ENCODE results near the gene SLC29A3.

Gene SLC29A3

GRCh38 chr10:71299071-71299785 lies 19.8 kb upstream of the SLC29A3 start:
- Histone ChIP-seq H3K27ac (no peak overlapping the region), H3K4me3 (ENCODE audit: low read depth, low read length) (no peak overlapping the region), H3K9ac (no peak overlapping the region), H3K79me2 (no peaks in the 10 kb centered on the region), H2AFZ (no peak overlapping the region), H3K4me1 (no peaks in the 10 kb centered on the region), H3K9me3 (ENCODE audit: control insufficient read depth, low read length) (no peaks in the 10 kb centered on the region), H3K27me3 (ENCODE audit: control insufficient read depth, insufficient read depth, low read length) (no peaks in the 10 kb centered on the region), H3K4me2 (ENCODE audit: low read length) (no peak overlapping the region), H3K36me3 (ENCODE audit: control insufficient read depth, insufficient read depth, low read length) (no peaks in the 10 kb centered on the region)
- TF ChIP-seq CTCF (IDR thresholded peaks at IDR 0.05): no peak

GRCh38 chr10:71300555-71301370 lies 18.3 kb upstream of the SLC29A3 start:
- H3K79me2 ChIP-seq: no peaks in the 10 kb centered on the region
- no peak overlapping the region for H3K4me2 ChIP-seq (ENCODE audit: low read length)
- H3K27ac ChIP-seq: no peak overlapping the region
- H2AFZ ChIP-seq: no peak overlapping the region
- no peaks in the 10 kb centered on the region for H3K36me3 ChIP-seq (ENCODE audit: control insufficient read depth, insufficient read depth, low read length)
- H3K4me3 ChIP-seq (ENCODE audit: low read depth, low read length): no peak overlapping the region
- TF ChIP-seq CTCF (IDR thresholded peaks at IDR 0.05): no peak
- no peaks in the 10 kb centered on the region for H3K9me3 ChIP-seq (ENCODE audit: control insufficient read depth, low read length)
- no peaks in the 10 kb centered on the region for H3K27me3 ChIP-seq (ENCODE audit: control insufficient read depth, insufficient read depth, low read length)
- H3K9ac ChIP-seq: no peak overlapping the region
- H3K4me1 ChIP-seq: no peaks in the 10 kb centered on the region

DNA sequence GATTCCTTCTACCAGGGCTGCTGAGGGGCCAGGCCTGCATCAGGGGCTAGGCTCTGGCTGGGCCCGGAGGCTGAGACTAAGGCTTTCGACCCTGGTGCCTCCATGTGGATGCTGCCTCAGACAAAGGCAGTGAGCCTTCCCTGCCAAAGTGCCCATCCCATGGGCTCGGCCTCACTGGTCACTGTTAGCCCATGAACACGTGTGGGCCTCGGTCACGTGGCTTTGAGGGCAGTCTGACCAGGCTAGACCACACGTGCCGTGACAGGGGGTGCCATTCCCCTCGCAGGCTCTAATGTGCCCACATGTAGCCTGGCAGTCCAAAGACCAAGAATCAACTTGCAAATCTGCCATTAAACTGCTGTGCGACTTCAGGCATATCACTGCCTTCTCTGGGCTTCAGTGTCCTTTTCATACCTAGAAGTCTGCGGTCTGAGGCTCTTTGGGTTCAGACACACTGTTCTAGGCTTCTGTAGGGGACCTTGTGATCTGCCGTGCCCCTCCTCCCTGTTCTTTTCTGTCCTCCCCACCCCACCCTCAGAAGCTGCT lies 17.6 kb upstream of the SLC29A3 start:
- Histone ChIP-seq H3K79me2 (no peaks in the 10 kb centered on the region), H3K4me2 (ENCODE audit: low read length) (no peak overlapping the region)

DNA sequence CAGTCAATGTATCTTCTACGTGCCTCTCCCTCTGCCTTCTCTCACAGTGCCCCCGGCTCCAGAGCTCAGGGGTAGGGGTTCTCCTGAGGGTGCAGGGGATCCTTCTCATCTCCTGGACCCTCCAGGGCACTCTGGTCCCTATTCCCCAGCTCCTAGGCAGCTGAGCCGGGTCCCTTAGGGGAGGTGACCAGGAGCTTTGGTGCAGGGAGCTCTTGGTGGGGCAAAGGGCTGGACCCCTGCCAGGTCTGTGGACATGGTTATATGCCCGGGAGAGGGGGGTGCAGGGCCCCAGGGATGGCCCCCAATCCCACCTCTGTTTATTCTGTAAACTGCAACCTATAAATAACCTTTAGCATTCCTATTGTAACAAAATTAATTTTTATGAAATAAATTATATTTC lies 16.6 kb upstream of the SLC29A3 start:
- H2AFZ ChIP-seq: no peak overlapping the region
- no peaks in the 10 kb centered on the region for H3K36me3 ChIP-seq (ENCODE audit: control insufficient read depth, insufficient read depth, low read length)
- H3K9me3 ChIP-seq (ENCODE audit: control insufficient read depth, low read length): no peaks in the 10 kb centered on the region
- no peak overlapping the region for H3K4me2 ChIP-seq (ENCODE audit: low read length)
- no peak overlapping the region for H3K9ac ChIP-seq
- no peak for TF ChIP-seq CTCF (IDR thresholded peaks at IDR 0.05)
- H3K4me1 ChIP-seq: no peaks in the 10 kb centered on the region
- H3K27me3 ChIP-seq (ENCODE audit: control insufficient read depth, insufficient read depth, low read length): no peaks in the 10 kb centered on the region
- no peak overlapping the region for H3K27ac ChIP-seq
- H3K4me3 ChIP-seq (ENCODE audit: low read depth, low read length): no peak overlapping the region
- H3K79me2 ChIP-seq: no peaks in the 10 kb centered on the region

More for the DNA sequence above, 17.6 kb upstream of the SLC29A3 start:
- Histone ChIP-seq H3K36me3 (ENCODE audit: control insufficient read depth, insufficient read depth, low read length) (no peaks in the 10 kb centered on the region), H3K27ac (no peak overlapping the region), H3K27me3 (ENCODE audit: control insufficient read depth, insufficient read depth, low read length) (no peaks in the 10 kb centered on the region), H2AFZ (no peak overlapping the region), H3K4me3 (ENCODE audit: low read depth, low read length) (no peak overlapping the region), H3K9me3 (ENCODE audit: control insufficient read depth, low read length) (no peaks in the 10 kb centered on the region), H3K9ac (no peak overlapping the region), H3K4me1 (no peaks in the 10 kb centered on the region)
- no peak for TF ChIP-seq CTCF (IDR thresholded peaks at IDR 0.05)
